K562 (cell line): ENCODE data around the gene ABITRAM. TPM values are rescaled to one million over a fixed set of nuclear protein-coding genes. Genes with fewer than 3 reads are reported as not detected.

Source experiments
- ETV1 ChIP-seq: fragments of 450-650 bp; conservative IDR thresholded peaks from 2 replicates; pipeline ENCODE4 v1.6.1; 2016; ENCODE audit warnings: missing genetic modification characterization, control low read depth, low read depth, missing compliant biosample characterization
- FIP1L1 ChIP-seq: fragments of 200-400 bp; formaldehyde crosslinking; IDR thresholded peaks from 2 replicates; pipeline ENCODE4 v1.6.1; 2018; ENCODE audit warnings: mild to moderate bottlenecking, low read depth, low read length; ENCODE audit not compliant: poor library complexity, severe bottlenecking
- FOXA1 ChIP-seq: fragments of 450-650 bp; IDR thresholded peaks from 2 replicates; pipeline ENCODE4 v1.6.1; 2016; ENCODE audit warnings: mild to moderate bottlenecking, borderline replicate concordance
- GABPB2 ChIP-seq: fragments of 250-450 bp; sonication (Bioruptor Pico); conservative IDR thresholded peaks from 2 replicates; pipeline ENCODE4 v1.5.1; 2021; ENCODE audit warnings: mild to moderate bottlenecking
- KAT2B ChIP-seq: IDR thresholded peaks from one replicate; pipeline ENCODE4 v1.6.1; 2012; ENCODE audit warnings: low read depth, mild to moderate bottlenecking, control low read depth, inconsistent platforms, low read length, moderate library complexity
- NFE2 ChIP-seq: IDR thresholded peaks from 2 replicates; pipeline ENCODE4 v1.6.1; 2014; ENCODE audit warnings: antibody characterized with exemption, low read depth
- PKNOX1 ChIP-seq: fragments of 450-650 bp; IDR thresholded peaks from 2 replicates; pipeline ENCODE4 v1.6.1; 2016
- ZBTB33 ChIP-seq: sonication (generic); formaldehyde crosslinking; IDR thresholded peaks from 2 replicates; pipeline ENCODE4 v1.8.1; 2023; ENCODE audit warnings: mild to moderate bottlenecking, missing genetic modification reagents
- ZFP91 ChIP-seq: sonication (generic); formaldehyde crosslinking; IDR thresholded peaks from 2 replicates; pipeline ENCODE4 v1.8.0; 2022; ENCODE audit warnings: mild to moderate bottlenecking, missing genetic modification reagents
- ZKSCAN3 ChIP-seq: fragments of 250-450 bp; sonication (Bioruptor Pico); IDR thresholded peaks from 2 replicates; pipeline ENCODE4 v1.4.0; 2020
- ZNF140 ChIP-seq: fragments of 250-450 bp; sonication (Bioruptor Pico); IDR thresholded peaks from 2 replicates; pipeline ENCODE4 v1.8.0; 2021; ENCODE audit warnings: moderate library complexity, mild to moderate bottlenecking, inconsistent platforms
- polyA plus RNA-seq, 8 experiments: library from polyadenylated mRNA; depleted of rRNA in 4 of 8; stranded (reverse) in 5 of 8; unstranded in 3 of 8; fragments of >200 nt; fragmentation: Nextera tagmentation in 2 of 8; fragmentation: Illumina TruSeq in 1 of 8; extraction: Ambion mirVana in 2 of 8; extraction: Trizol in 1 of 8; gene quantifications; 2 replicates each; pipeline versions ENCODE4 v1.2.1 to v1.2.3, GENCODE V29; 2011 to 2014; ENCODE audit warnings: inconsistent platforms in 1 of 8, missing spikeins in 1 of 8
- total RNA-seq, 7 experiments: library from RNA; depleted of rRNA in 6 of 7; stranded (reverse); fragments of >200 nt in 6 of 7; fragmentation: Illumina TruSeq in 2 of 7; extraction: Trizol in 2 of 7; gene quantifications; 2 replicates each; pipeline versions ENCODE4 v1.2.1 to v1.2.3, GENCODE V29; 2011 to 2021; ENCODE audit warnings: low replicate concordance in 1 of 7
- TF ChIP-seq, protein P1 (sequence below): fragments of 450-650 bp; IDR thresholded peaks from 2 replicates; pipeline ENCODE4 v1.6.1; 2016; ENCODE audit warnings: mild to moderate bottlenecking, moderate library complexity

ABITRAM gene
- total and polyA plus RNA-seq, 9 of the 15 experiments (the other 6 are each of a cell fraction or from before 2014, with no cell fraction given): 8.9 to 47.6 (median 28.4) TPM

- TF ChIP-seq PKNOX1 (0 out of 2 replicates have a peak, but pooled peaks have one; percentile 7), FOXA1 (no peak), ZFP91 (CRISPR knock-in tag) (no peak), FIP1L1 (peak; percentile 61), ETV1 (tag) (no peak), NFE2 (no peak), ZKSCAN3 (CRISPR knock-in tag) (no peak), GABPB2 (CRISPR knock-in tag) (no peak), KAT2B (peak; percentile 73), ZNF140 (CRISPR knock-in tag) (no peak), ZBTB33 (no peak)
- TF ChIP-seq, protein P1, sequence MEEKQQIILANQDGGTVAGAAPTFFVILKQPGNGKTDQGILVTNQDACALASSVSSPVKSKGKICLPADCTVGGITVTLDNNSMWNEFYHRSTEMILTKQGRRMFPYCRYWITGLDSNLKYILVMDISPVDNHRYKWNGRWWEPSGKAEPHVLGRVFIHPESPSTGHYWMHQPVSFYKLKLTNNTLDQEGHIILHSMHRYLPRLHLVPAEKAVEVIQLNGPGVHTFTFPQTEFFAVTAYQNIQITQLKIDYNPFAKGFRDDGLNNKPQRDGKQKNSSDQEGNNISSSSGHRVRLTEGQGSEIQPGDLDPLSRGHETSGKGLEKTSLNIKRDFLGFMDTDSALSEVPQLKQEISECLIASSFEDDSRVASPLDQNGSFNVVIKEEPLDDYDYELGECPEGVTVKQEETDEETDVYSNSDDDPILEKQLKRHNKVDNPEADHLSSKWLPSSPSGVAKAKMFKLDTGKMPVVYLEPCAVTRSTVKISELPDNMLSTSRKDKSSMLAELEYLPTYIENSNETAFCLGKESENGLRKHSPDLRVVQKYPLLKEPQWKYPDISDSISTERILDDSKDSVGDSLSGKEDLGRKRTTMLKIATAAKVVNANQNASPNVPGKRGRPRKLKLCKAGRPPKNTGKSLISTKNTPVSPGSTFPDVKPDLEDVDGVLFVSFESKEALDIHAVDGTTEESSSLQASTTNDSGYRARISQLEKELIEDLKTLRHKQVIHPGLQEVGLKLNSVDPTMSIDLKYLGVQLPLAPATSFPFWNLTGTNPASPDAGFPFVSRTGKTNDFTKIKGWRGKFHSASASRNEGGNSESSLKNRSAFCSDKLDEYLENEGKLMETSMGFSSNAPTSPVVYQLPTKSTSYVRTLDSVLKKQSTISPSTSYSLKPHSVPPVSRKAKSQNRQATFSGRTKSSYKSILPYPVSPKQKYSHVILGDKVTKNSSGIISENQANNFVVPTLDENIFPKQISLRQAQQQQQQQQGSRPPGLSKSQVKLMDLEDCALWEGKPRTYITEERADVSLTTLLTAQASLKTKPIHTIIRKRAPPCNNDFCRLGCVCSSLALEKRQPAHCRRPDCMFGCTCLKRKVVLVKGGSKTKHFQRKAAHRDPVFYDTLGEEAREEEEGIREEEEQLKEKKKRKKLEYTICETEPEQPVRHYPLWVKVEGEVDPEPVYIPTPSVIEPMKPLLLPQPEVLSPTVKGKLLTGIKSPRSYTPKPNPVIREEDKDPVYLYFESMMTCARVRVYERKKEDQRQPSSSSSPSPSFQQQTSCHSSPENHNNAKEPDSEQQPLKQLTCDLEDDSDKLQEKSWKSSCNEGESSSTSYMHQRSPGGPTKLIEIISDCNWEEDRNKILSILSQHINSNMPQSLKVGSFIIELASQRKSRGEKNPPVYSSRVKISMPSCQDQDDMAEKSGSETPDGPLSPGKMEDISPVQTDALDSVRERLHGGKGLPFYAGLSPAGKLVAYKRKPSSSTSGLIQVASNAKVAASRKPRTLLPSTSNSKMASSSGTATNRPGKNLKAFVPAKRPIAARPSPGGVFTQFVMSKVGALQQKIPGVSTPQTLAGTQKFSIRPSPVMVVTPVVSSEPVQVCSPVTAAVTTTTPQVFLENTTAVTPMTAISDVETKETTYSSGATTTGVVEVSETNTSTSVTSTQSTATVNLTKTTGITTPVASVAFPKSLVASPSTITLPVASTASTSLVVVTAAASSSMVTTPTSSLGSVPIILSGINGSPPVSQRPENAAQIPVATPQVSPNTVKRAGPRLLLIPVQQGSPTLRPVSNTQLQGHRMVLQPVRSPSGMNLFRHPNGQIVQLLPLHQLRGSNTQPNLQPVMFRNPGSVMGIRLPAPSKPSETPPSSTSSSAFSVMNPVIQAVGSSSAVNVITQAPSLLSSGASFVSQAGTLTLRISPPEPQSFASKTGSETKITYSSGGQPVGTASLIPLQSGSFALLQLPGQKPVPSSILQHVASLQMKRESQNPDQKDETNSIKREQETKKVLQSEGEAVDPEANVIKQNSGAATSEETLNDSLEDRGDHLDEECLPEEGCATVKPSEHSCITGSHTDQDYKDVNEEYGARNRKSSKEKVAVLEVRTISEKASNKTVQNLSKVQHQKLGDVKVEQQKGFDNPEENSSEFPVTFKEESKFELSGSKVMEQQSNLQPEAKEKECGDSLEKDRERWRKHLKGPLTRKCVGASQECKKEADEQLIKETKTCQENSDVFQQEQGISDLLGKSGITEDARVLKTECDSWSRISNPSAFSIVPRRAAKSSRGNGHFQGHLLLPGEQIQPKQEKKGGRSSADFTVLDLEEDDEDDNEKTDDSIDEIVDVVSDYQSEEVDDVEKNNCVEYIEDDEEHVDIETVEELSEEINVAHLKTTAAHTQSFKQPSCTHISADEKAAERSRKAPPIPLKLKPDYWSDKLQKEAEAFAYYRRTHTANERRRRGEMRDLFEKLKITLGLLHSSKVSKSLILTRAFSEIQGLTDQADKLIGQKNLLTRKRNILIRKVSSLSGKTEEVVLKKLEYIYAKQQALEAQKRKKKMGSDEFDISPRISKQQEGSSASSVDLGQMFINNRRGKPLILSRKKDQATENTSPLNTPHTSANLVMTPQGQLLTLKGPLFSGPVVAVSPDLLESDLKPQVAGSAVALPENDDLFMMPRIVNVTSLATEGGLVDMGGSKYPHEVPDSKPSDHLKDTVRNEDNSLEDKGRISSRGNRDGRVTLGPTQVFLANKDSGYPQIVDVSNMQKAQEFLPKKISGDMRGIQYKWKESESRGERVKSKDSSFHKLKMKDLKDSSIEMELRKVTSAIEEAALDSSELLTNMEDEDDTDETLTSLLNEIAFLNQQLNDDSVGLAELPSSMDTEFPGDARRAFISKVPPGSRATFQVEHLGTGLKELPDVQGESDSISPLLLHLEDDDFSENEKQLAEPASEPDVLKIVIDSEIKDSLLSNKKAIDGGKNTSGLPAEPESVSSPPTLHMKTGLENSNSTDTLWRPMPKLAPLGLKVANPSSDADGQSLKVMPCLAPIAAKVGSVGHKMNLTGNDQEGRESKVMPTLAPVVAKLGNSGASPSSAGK: peak; percentile 85
Observed at GRCh38 chr9:108933718-108934322, 380 bp upstream of the ABITRAM start, which contains the start of gene ELP1 (continued).
